Right lobe of liver (tissue), 4 donors: ENCODE results near the gene ABHD1.

Experiments
- CTCF ChIP-seq, 4 donors: fragments of 200-600 bp in 3 of 4; fragments of 450-650 bp in 1 of 4; IDR thresholded peaks; one replicate each; pipeline versions ENCODE4 v1.5.1 to v1.8.0; 2016 to 2022; ENCODE audit warnings: antibody characterized with exemption in 4 of 4, mild to moderate bottlenecking in 2 of 4
- POLR2A ChIP-seq: fragments of 450-650 bp; IDR thresholded peaks from one replicate; pipeline ENCODE4 v1.6.1; 2017; ENCODE audit warnings: antibody characterized with exemption, mild to moderate bottlenecking
- donor health status: DM: no; HTN: no; CAD: no.
- donor health status: DM: no; HTN: no; CAD: no.
- donor health status: DM: no; HTN: yes; CAD: no.

DNA sequence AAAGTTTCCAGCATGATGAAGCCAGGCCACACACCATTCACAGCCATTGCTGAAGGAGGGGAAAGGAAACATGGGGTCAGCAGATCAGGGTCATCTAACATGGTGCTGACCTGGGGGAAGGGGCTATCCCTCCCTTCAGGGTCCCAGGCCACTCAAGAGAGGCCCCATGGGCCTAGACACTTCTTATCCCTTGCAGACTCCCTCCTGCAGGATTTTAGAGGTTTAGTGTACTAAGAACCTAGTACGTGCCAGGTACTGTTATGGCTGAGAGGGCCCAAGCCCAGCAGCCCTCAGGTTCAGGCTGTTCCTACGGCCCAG lies 28.2 kb upstream of the ABHD1 start:
- TF ChIP-seq CTCF (IDR thresholded peaks at IDR 0.05) (no peak), POLR2A (no peak)
